Mammary epithelial cell (primary cell): ENCODE data around the gene CKAP5.

ENCODE experiments used
- CTCF ChIP-seq, 2 donors: IDR thresholded peaks in 1 of 2; conservative IDR thresholded peaks in 1 of 2; 2 replicates each; pipeline ENCODE4 v1.5.1; 2011 to 2012; ENCODE audit warnings: inconsistent platforms in 2 of 2, low read length in 2 of 2, mild to moderate bottlenecking in 2 of 2, control low read depth in 1 of 2, low read depth in 1 of 2; ENCODE audit not compliant: insufficient read depth in 1 of 2; ENCODE audit errors: extremely low read depth in 1 of 2
- EZH2 ChIP-seq: IDR thresholded peaks from 2 replicates; pipeline ENCODE4 v1.6.1; 2012; ENCODE audit warnings: low read length, inconsistent platforms, borderline replicate concordance

- TF ChIP-seq CTCF (conservative IDR thresholded peaks at IDR 0.05 in 1 of 2, IDR thresholded peaks at IDR 0.05 in 1 of 2; ENCODE audit: extremely low read depth in 1 of 2, insufficient read depth in 1 of 2, low read depth in 1 of 2, low read length in 2 of 2), result no peak
- TF ChIP-seq EZH2, result no peak
Measured at GRCh38 chr11:46755962-46756361, 90.1 kb downstream of the CKAP5 start.
